ENCODE measurements around the gene PAK6. TPM values are rescaled to one million over a fixed set of nuclear protein-coding genes. Genes with fewer than 3 reads are reported as not detected.

The PAK6 gene
- total RNA-seq, 1 donor = 0.09 TPM

DNA sequence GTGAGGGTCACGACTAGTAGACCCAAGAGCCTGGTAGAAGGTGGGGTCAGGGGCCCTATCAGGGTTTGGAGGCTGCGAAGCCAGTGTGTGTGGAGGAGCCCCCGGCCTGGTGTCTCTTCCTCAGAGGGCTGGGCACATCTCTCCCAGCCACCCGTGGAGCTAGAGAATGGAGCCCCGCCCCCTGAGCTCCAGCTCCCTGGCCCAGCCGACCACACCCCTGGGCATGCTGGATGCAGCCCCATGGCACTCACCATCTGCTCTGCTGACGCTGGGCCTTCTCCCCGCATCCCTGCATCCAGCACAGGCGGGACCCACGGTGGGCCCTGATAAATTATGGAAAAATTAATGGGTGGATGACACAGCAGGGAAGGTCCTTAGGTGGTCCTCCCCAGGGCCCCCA, 26.5 kb downstream of the PAK6 start:
- TF ChIP-seq, protein P1, sequence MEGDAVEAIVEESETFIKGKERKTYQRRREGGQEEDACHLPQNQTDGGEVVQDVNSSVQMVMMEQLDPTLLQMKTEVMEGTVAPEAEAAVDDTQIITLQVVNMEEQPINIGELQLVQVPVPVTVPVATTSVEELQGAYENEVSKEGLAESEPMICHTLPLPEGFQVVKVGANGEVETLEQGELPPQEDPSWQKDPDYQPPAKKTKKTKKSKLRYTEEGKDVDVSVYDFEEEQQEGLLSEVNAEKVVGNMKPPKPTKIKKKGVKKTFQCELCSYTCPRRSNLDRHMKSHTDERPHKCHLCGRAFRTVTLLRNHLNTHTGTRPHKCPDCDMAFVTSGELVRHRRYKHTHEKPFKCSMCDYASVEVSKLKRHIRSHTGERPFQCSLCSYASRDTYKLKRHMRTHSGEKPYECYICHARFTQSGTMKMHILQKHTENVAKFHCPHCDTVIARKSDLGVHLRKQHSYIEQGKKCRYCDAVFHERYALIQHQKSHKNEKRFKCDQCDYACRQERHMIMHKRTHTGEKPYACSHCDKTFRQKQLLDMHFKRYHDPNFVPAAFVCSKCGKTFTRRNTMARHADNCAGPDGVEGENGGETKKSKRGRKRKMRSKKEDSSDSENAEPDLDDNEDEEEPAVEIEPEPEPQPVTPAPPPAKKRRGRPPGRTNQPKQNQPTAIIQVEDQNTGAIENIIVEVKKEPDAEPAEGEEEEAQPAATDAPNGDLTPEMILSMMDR (IDR thresholded peaks at IDR 0.05; ENCODE audit: insufficient read depth, low read length) = no peak
- DNase-seq (ENCODE audit: low read depth) = no peak
- H3K4me3 ChIP-seq (ENCODE audit: low read depth, low read length) = no peak overlapping the region

DNA sequence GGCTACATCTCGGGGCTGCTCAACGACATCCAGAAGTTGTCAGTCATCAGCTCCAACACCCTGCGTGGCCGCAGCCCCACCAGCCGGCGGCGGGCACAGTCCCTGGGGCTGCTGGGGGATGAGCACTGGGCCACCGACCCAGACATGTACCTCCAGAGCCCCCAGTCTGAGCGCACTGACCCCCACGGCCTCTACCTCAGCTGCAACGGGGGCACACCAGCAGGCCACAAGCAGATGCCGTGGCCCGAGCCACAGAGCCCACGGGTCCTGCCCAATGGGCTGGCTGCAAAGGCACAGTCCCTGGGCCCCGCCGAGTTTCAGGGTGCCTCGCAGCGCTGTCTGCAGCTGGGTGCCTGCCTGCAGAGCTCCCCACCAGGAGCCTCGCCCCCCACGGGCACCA, 27.0 kb downstream of the PAK6 start:
- no peak for DNase-seq (ENCODE audit: low read depth)
- no peak overlapping the region for H3K4me3 ChIP-seq (ENCODE audit: low read depth, low read length)
- TF ChIP-seq, protein P1 (IDR thresholded peaks at IDR 0.05; ENCODE audit: insufficient read depth, low read length) = no peak

DNA sequence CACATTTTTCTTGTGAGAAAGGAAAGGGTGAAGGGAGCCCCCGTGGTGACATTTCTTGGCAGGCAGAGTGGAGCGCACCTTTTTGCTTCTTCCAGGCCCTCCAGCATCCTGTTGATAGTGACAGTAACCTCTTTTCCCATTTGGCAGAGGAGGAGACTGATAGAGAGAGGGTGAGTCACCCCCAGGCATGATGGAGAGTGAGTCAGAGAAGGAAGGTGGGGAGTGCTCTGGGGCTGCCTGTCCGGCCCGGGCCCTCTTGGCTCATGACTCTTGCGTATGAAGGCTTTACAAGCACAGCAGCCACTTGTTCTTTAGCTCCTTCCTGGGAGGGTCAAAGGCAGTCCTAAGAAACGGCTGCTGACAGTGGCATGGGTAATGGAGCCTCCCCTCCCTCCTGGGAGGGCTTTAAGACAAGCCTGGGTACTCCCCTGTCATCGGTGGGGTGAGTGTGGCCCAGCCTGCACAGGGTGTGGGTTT, 28.0 kb downstream of the PAK6 start:
- TF ChIP-seq, protein P1 (IDR thresholded peaks at IDR 0.05; ENCODE audit: insufficient read depth, low read length) = no peak
- peak; percentile 92 for DNase-seq (ENCODE audit: low read depth)
- no peak overlapping the region for H3K4me3 ChIP-seq (ENCODE audit: low read depth, low read length)

DNA sequence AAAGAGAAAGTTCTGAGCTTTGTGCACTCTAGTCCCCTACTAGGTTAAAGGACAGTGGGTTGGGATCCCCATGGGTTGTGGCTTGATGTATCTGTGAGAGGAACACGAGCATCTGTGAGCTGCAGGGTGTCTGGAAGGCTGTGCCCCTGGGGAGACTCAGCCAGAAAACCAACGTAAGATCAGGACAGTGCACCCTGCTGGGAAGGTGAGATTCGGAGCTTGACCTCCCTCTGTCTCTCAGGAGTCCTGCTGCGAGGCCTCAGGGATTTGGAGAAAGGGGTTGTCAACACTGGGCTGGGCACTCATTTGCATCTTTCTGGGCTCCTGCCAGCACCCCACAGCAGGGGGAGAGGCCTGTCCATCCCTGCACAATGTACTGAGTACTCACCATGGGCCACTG, 28.8 kb downstream of the PAK6 start:
- DNase-seq (ENCODE audit: low read depth) = no peak
- TF ChIP-seq, protein P1 (IDR thresholded peaks at IDR 0.05; ENCODE audit: insufficient read depth, low read length) = no peak
- no peak overlapping the region for H3K4me3 ChIP-seq (ENCODE audit: low read depth, low read length)

DNA sequence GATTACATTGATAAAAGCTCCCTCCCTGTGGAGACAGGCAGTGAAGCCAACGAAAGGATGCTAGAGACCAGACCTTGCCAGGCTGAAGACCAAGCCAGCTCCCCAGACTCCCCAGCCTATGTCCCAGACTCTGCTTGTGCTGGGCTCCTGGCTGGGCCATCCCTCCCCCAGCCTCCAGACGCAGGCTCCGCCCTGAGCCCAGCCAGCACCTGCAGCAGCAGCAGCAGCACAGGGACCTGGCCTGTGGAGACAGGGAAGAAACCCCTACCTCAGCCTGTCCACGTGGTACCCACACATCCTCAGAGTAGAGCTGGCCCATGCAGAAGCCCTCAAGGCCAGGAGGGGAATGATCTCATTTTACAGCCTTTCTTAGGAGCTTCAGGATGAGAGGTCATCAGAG, 30.7 kb downstream of the PAK6 start:
- TF ChIP-seq, protein P1 (IDR thresholded peaks at IDR 0.05; ENCODE audit: insufficient read depth, low read length) = no peak
- no peak for DNase-seq (ENCODE audit: low read depth)
- no peak overlapping the region for H3K4me3 ChIP-seq (ENCODE audit: low read depth, low read length)

DNA sequence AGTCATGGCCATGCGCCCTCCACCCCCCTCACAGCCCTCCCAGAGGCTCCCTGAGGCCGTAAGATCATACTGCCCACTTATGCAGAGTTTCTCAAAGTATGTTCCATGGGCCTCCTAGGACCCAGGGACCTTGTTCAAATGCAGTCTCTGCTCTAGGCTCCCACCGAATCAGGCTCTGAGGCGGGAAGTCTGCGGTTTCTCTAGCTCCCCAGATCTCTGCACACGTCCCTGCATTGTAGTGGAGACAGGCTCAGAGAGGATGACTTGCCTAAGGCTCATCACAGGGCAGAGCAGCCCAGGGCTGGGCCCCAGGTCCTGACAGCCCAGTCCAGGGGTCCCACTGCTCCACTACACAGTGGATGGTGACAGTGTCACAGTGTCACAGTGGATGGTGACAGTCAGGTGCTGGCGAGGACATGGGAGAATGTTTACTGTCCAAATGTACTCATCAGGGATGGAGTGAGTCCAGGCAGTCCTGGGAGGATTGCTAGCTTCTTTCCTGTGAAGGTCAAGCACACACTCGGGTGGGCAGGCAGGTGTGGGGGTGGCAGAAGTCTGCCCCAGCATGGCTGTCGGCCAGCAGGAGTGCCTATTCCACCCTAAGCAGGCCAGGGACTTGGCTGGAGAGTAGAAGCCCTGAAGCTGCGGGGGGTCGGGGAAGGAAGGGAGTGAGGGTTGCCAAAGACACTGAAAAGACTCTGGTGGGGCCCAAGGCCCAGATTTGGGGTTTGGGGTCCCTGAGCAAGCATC, 31.6 kb downstream of the PAK6 start:
- DNase-seq (ENCODE audit: low read depth) = peak; percentile 27
- H3K4me3 ChIP-seq (ENCODE audit: low read depth, low read length) = no peak overlapping the region
- TF ChIP-seq, protein P1 (IDR thresholded peaks at IDR 0.05; ENCODE audit: insufficient read depth, low read length) = no peak

Data from fibroblast of the aortic adventitia (primary cell).